ENCODE data around the gene SPATA31A5.
"Not testable (repeated sequence)": the region's sequence is repeated elsewhere in the genome, so short reads cannot be mapped to it uniquely, and the experiment has no call there.

Gene SPATA31A5

DNA sequence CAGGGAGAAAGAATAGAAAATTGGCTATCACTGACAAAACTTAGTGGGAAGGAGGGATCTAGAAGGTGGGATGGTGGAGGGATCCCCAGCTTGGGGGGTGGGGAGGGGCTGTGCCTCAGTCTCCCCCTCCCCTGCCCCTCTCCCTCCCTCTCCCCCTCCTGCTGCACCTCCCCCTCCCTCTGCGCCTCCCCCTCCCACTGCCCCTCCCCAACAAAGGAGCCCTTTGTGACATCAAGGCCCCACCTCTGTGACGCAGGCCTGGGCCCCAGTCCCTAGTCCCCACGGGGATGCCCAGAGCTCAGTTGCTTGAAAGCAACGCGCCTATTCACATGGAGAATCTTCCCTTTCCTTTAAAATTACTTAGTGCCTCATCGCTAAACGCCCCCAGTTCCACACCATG is at the start of gene SPATA31A5:
SPATA31A5 (plus strand) TSS at position 301 of the 400 bp plus-strand sequence; CDS start at position 330, 29 bp downstream.
- not testable (repeated sequence) for H3K4me1 ChIP-seq (ENCODE audit: control insufficient read depth, insufficient read depth, low read length); H3K36me3 ChIP-seq (ENCODE audit: control insufficient read depth, insufficient read depth, low read length, severe bottlenecking); H3K9ac ChIP-seq (ENCODE audit: low read length); H3K27me3 ChIP-seq (replicated peaks; ENCODE audit: control insufficient read depth, insufficient read depth, low read length); H3K9me3 ChIP-seq (ENCODE audit: control insufficient read depth, low read length); H3K4me3 ChIP-seq (ENCODE audit: low read length); DNase-seq (ENCODE audit: low read depth)

DNA sequence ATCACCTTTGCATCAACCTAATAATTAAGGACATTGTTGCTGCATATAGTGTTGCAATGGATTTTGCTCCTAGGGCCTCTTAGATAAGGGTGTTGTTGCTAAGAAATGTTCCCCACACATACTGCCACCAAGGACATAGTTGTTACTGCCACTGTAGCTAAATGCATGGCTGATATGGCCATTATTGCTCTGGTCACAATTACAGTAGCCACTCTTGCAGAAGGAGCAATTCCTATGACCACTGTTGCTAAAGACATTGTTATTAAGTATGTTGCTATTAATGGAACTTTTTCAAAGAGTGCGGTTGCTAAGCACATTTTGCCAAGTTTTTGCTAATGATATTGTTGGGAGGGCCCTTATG is 48.8 kb downstream of the SPATA31A5 start:
- H3K4me3 ChIP-seq (ENCODE audit: low read length); H3K4me1 ChIP-seq (ENCODE audit: control insufficient read depth, insufficient read depth, low read length); H3K27me3 ChIP-seq (replicated peaks; ENCODE audit: control insufficient read depth, insufficient read depth, low read length); DNase-seq (ENCODE audit: low read depth); H3K36me3 ChIP-seq (ENCODE audit: control insufficient read depth, insufficient read depth, low read length, severe bottlenecking); H3K9me3 ChIP-seq (ENCODE audit: control insufficient read depth, low read length); H3K9ac ChIP-seq (ENCODE audit: low read length): not testable (repeated sequence)

DNA sequence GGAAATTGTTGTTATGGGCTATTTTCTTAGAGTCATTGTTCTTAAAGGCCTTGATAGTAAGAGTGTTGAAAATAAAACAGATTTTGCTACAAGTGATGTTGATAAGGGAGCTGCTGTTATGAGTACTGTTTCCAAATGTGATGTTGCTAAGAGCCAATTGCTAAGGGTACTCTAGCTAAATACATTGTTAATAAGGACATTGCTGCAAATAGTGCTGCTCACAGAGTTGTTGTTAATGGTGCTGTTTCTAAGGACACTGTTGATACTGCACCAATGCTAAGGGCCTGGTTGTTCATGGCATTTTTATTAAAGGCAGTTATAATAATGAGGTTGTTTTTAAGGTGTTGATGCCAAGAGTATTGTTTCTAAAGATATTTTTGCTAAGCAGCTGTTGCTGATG is 52.2 kb downstream of the SPATA31A5 start:
- H3K27me3 ChIP-seq (replicated peaks; ENCODE audit: control insufficient read depth, insufficient read depth, low read length); H3K9me3 ChIP-seq (ENCODE audit: control insufficient read depth, low read length); DNase-seq (ENCODE audit: low read depth); H3K9ac ChIP-seq (ENCODE audit: low read length); H3K4me1 ChIP-seq (ENCODE audit: control insufficient read depth, insufficient read depth, low read length); H3K4me3 ChIP-seq (ENCODE audit: low read length); H3K36me3 ChIP-seq (ENCODE audit: control insufficient read depth, insufficient read depth, low read length, severe bottlenecking): not testable (repeated sequence)

Data from adipocyte (in vitro differentiated cells).